Activated T-helper 1 cell treated with Interleukin-2 at 50 U/mL for 16 hours (primary cell): ENCODE results near the gene CNOT10.

Experiments used
- DNase-seq: peaks from one replicate; pipeline ENCODE4 v3.0.0-alpha.2; 2020; ENCODE audit warnings: low read depth

CNOT10 gene

GRCh38 chr3:32818970-32819511, 134.1 kb downstream of the CNOT10 start:
- DNase-seq = no peak

- no peak for DNase-seq
Measured at GRCh38 chr3:32819551-32820348, 134.8 kb downstream of the CNOT10 start.

- DNase-seq = no peak
Measured at GRCh38 chr3:32820430-32820829, 135.4 kb downstream of the CNOT10 start.

GRCh38 chr3:32820971-32821685, 136.1 kb downstream of the CNOT10 start:
- no peak for DNase-seq

GRCh38 chr3:32821686-32822296, 136.8 kb downstream of the CNOT10 start:
- no peak for DNase-seq

GRCh38 chr3:32822609-32823498, 137.9 kb downstream of the CNOT10 start:
- DNase-seq = no peak
